ENCODE data around the gene CANT1. TPM values are rescaled to one million over a fixed set of nuclear protein-coding genes. Genes with fewer than 3 reads are reported as not detected.

The CANT1 gene
- total and polyA plus RNA-seq, 2 of the 13 experiments (the other 11 are each of a cell fraction or from before 2014, with no cell fraction given) = 34.1 to 42.1 TPM

DNA sequence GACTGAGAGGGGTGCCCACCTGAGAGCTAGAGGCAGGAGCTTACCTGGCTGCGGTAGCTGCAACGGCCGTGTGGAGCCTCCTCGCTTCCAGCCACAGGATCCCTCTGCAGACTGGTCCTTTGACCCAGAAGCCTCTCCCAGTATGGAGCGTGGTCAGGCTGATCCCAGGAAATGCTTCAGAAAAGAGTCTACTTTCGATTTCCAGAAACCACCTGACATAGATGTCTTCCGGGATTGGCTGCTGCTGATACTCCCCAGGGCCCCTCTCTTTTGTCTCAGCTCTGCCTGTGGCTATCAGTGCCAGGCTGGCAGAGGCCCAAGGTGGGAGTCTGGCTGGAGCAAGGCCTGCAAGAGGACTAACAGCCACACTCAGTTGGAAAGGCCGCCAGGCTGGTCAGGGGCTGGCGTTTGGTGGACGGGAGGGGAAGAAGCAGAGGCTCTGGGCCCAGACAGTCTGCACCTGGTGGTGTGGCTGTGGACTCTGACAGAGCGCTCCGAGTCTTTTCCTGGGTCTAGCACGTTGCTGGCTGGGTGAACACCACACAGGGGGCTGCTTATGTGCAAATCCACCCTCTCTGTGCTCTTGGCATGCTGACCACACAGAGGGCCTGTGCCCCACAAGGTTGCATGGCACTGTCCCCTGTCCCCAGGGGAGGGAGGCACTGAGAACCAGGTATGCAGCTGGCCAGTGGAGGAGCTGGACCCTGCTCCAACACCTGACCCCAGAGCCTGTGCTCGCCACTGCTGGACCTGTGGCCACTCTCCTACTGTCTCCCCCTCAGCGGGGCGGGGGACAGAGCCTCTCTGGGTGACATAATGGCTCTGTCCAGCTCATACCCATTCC lies 29.6 kb downstream of the CANT1 start, which contains the start of gene LGALS3BP (continued):
- TF ChIP-seq SATB2 (CRISPR knock-in tag; IDR thresholded peaks at IDR 0.05) (no peak), MED8 (CRISPR knock-in tag; IDR thresholded peaks at IDR 0.05; ENCODE audit: insufficient replicate concordance) (peak; percentile 13), RXRB (CRISPR knock-in tag; IDR thresholded peaks at IDR 0.05; ENCODE audit: borderline replicate concordance) (peak; percentile 73), ZFP82 (CRISPR knock-in tag; IDR thresholded peaks at IDR 0.05; ENCODE audit: borderline replicate concordance) (0 out of 2 replicates have a peak, but pooled peaks have one; percentile 53), ETV5 (CRISPR knock-in tag; IDR thresholded peaks at IDR 0.05; ENCODE audit: borderline replicate concordance) (peak; percentile 51; the same call in 1 of the 2 replicates), SETDB1 (CRISPR knock-in tag; IDR thresholded peaks at IDR 0.05; ENCODE audit: borderline replicate concordance) (no peak), ZNF891 (CRISPR knock-in tag; IDR thresholded peaks at IDR 0.05) (no peak), SMC3 (IDR thresholded peaks at IDR 0.05; ENCODE audit: low read length) (no peak), ATF7-NPFF (CRISPR knock-in tag; IDR thresholded peaks at IDR 0.05; ENCODE audit: low read depth) (peak; percentile 86), POLR2A (IDR thresholded peaks at IDR 0.05; ENCODE audit: insufficient read depth in 1 of 2, low read depth in 2 of 2, low read length in 2 of 2) (peak; percentile 97 to 98)
- TF ChIP-seq, protein P1, sequence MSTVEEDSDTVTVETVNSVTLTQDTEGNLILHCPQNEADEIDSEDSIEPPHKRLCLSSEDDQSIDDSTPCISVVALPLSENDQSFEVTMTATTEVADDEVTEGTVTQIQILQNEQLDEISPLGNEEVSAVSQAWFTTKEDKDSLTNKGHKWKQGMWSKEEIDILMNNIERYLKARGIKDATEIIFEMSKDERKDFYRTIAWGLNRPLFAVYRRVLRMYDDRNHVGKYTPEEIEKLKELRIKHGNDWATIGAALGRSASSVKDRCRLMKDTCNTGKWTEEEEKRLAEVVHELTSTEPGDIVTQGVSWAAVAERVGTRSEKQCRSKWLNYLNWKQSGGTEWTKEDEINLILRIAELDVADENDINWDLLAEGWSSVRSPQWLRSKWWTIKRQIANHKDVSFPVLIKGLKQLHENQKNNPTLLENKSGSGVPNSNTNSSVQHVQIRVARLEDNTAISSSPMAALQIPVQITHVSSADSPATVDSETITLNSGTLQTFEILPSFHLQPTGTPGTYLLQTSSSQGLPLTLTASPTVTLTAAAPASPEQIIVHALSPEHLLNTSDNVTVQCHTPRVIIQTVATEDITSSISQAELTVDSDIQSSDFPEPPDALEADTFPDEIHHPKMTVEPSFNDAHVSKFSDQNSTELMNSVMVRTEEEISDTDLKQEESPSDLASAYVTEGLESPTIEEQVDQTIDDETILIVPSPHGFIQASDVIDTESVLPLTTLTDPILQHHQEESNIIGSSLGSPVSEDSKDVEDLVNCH (CRISPR knock-in tag; IDR thresholded peaks at IDR 0.05) = no peak
- TF ChIP-seq, protein P2, sequence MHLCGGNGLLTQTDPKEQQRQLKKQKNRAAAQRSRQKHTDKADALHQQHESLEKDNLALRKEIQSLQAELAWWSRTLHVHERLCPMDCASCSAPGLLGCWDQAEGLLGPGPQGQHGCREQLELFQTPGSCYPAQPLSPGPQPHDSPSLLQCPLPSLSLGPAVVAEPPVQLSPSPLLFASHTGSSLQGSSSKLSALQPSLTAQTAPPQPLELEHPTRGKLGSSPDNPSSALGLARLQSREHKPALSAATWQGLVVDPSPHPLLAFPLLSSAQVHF (CRISPR knock-in tag; IDR thresholded peaks at IDR 0.05) = 0 out of 2 replicates have a peak, but pooled peaks have one; percentile 52
- TF ChIP-seq, protein P3, sequence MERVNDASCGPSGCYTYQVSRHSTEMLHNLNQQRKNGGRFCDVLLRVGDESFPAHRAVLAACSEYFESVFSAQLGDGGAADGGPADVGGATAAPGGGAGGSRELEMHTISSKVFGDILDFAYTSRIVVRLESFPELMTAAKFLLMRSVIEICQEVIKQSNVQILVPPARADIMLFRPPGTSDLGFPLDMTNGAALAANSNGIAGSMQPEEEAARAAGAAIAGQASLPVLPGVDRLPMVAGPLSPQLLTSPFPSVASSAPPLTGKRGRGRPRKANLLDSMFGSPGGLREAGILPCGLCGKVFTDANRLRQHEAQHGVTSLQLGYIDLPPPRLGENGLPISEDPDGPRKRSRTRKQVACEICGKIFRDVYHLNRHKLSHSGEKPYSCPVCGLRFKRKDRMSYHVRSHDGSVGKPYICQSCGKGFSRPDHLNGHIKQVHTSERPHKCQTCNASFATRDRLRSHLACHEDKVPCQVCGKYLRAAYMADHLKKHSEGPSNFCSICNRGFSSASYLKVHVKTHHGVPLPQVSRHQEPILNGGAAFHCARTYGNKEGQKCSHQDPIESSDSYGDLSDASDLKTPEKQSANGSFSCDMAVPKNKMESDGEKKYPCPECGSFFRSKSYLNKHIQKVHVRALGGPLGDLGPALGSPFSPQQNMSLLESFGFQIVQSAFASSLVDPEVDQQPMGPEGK (CRISPR knock-in tag; IDR thresholded peaks at IDR 0.05) = peak; percentile 74
- TF ChIP-seq, protein P4, sequence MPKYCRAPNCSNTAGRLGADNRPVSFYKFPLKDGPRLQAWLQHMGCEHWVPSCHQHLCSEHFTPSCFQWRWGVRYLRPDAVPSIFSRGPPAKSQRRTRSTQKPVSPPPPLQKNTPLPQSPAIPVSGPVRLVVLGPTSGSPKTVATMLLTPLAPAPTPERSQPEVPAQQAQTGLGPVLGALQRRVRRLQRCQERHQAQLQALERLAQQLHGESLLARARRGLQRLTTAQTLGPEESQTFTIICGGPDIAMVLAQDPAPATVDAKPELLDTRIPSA (CRISPR knock-in tag; IDR thresholded peaks at IDR 0.05; ENCODE audit: borderline replicate concordance) = 0 out of 2 replicates have a peak, but pooled peaks have one; percentile 77
- TF ChIP-seq, protein P5, sequence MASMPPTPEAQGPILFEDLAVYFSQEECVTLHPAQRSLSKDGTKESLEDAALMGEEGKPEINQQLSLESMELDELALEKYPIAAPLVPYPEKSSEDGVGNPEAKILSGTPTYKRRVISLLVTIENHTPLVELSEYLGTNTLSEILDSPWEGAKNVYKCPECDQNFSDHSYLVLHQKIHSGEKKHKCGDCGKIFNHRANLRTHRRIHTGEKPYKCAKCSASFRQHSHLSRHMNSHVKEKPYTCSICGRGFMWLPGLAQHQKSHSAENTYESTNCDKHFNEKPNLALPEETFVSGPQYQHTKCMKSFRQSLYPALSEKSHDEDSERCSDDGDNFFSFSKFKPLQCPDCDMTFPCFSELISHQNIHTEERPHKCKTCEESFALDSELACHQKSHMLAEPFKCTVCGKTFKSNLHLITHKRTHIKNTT (CRISPR knock-in tag; IDR thresholded peaks at IDR 0.05) = 0 out of 2 replicates have a peak, but pooled peaks have one; percentile 88
- TF ChIP-seq, protein P6, sequence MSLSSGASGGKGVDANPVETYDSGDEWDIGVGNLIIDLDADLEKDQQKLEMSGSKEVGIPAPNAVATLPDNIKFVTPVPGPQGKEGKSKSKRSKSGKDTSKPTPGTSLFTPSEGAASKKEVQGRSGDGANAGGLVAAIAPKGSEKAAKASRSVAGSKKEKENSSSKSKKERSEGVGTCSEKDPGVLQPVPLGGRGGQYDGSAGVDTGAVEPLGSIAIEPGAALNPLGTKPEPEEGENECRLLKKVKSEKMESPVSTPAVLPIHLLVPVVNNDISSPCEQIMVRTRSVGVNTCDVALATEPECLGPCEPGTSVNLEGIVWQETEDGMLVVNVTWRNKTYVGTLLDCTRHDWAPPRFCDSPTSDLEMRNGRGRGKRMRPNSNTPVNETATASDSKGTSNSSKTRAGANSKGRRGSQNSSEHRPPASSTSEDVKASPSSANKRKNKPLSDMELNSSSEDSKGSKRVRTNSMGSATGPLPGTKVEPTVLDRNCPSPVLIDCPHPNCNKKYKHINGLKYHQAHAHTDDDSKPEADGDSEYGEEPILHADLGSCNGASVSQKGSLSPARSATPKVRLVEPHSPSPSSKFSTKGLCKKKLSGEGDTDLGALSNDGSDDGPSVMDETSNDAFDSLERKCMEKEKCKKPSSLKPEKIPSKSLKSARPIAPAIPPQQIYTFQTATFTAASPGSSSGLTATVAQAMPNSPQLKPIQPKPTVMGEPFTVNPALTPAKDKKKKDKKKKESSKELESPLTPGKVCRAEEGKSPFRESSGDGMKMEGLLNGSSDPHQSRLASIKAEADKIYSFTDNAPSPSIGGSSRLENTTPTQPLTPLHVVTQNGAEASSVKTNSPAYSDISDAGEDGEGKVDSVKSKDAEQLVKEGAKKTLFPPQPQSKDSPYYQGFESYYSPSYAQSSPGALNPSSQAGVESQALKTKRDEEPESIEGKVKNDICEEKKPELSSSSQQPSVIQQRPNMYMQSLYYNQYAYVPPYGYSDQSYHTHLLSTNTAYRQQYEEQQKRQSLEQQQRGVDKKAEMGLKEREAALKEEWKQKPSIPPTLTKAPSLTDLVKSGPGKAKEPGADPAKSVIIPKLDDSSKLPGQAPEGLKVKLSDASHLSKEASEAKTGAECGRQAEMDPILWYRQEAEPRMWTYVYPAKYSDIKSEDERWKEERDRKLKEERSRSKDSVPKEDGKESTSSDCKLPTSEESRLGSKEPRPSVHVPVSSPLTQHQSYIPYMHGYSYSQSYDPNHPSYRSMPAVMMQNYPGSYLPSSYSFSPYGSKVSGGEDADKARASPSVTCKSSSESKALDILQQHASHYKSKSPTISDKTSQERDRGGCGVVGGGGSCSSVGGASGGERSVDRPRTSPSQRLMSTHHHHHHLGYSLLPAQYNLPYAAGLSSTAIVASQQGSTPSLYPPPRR (CRISPR knock-in tag; IDR thresholded peaks at IDR 0.05; ENCODE audit: borderline replicate concordance) = peak; percentile 12
